Fibroblast of skin of back (primary cell): Measurements from ENCODE around the gene STK32C. TPM values are rescaled to one million over a fixed set of nuclear protein-coding genes. Genes with fewer than 3 reads are reported as not detected.

Experiments used
- DNase-seq: peaks from one replicate; pipeline ENCODE4 v3.0.0-alpha.2; 2013
- polyA plus RNA-seq, 2 experiments: library from polyadenylated mRNA; unstranded; fragments of 120-200 nt; gene quantifications; one replicate each; pipeline ENCODE4 v1.2.1, GENCODE V29; 2013; ENCODE audit not compliant: insufficient read length in 2 of 2

The STK32C gene
- polyA plus RNA-seq (2013, experiment 1 of 2; ENCODE audit: insufficient read length), result 16.3 TPM
- 11.6 TPM for polyA plus RNA-seq (2013, experiment 2 of 2; ENCODE audit: insufficient read length)

GRCh38 chr10:132307823-132308586 is at the start of gene STK32C:
Gene STK32C (minus strand): TSS chr10:132307950. CDS start chr10:132307833, 117 bp downstream.
- peak; percentile 87 for DNase-seq

GRCh38 chr10:132356621-132357195 is 49.0 kb upstream of the STK32C start:
- no peak for DNase-seq

- DNase-seq, result no peak
These were observed 48.0 kb upstream of the STK32C start for GRCh38 chr10:132355754-132356153.

GRCh38 chr10:132355297-132355696 is 47.5 kb upstream of the STK32C start:
- DNase-seq, result no peak

- no peak for DNase-seq
These were observed 46.8 kb upstream of the STK32C start for GRCh38 chr10:132354356-132355094.

GRCh38 chr10:132353456-132354355 is 46.0 kb upstream of the STK32C start:
- DNase-seq, result no peak

- peak; percentile 27 for DNase-seq
These were observed 44.9 kb upstream of the STK32C start for GRCh38 chr10:132352462-132353308.

- DNase-seq, result no peak
These were observed 43.9 kb upstream of the STK32C start for GRCh38 chr10:132351611-132352010.

- no peak for DNase-seq
These were observed 43.2 kb upstream of the STK32C start for GRCh38 chr10:132350946-132351345.

GRCh38 chr10:132350391-132350790 is 42.6 kb upstream of the STK32C start:
- DNase-seq, result no peak

GRCh38 chr10:132349766-132350165 is 42.0 kb upstream of the STK32C start:
- no peak for DNase-seq

GRCh38 chr10:132347931-132348267 is 40.1 kb upstream of the STK32C start:
- no peak for DNase-seq

- no peak for DNase-seq
These were observed 39.6 kb upstream of the STK32C start for GRCh38 chr10:132347211-132347930.

- no peak for DNase-seq
These were observed 39.1 kb upstream of the STK32C start for GRCh38 chr10:132346806-132347205.

GRCh38 chr10:132345345-132345744 is 37.6 kb upstream of the STK32C start:
- no peak for DNase-seq

- no peak for DNase-seq
These were observed 36.6 kb upstream of the STK32C start for GRCh38 chr10:132344386-132344785.

- DNase-seq, result no peak
These were observed 34.8 kb upstream of the STK32C start for GRCh38 chr10:132342553-132342952.

GRCh38 chr10:132341781-132342180 is 34.0 kb upstream of the STK32C start:
- DNase-seq, result no peak

GRCh38 chr10:132341017-132341416 is 33.3 kb upstream of the STK32C start:
- DNase-seq, result no peak

- no peak for DNase-seq
These were observed 31.5 kb upstream of the STK32C start for GRCh38 chr10:132339276-132339675.

GRCh38 chr10:132338876-132339275 is 31.1 kb upstream of the STK32C start:
- DNase-seq, result no peak
